HG02759 (cell line): ENCODE data around the gene OR10H4.
"Not testable (repeated sequence)": the region's sequence is repeated elsewhere in the genome, so short reads cannot be mapped to it uniquely, and the experiment has no call there.

Source experiments
- ATAC-seq: cut with Tn5 transposase; IDR thresholded peaks from one replicate; pipeline ENCODE4 v1.9.1; 2021; ENCODE audit warnings: mild to moderate bottlenecking, moderate library complexity; ENCODE audit not compliant: unreplicated experiment

The OR10H4 gene

GRCh38 chr19:15948223-15949058 lies at the start of gene OR10H4:
OR10H4 (plus strand) TSS chr19:15949008; CDS start chr19:15949008, 0 bp downstream.
- ATAC-seq = no peak

- ATAC-seq = not testable (repeated sequence)
These were observed 49.2 kb upstream of the OR10H4 start for GRCh38 chr19:15899561-15899960.

- ATAC-seq = not testable (repeated sequence)
These were observed 48.8 kb upstream of the OR10H4 start for GRCh38 chr19:15900032-15900431.

GRCh38 chr19:15900504-15900903 lies 48.3 kb upstream of the OR10H4 start:
- no peak for ATAC-seq

- ATAC-seq = no peak
These were observed 46.6 kb upstream of the OR10H4 start for GRCh38 chr19:15902254-15902653.

- not testable (repeated sequence) for ATAC-seq
These were observed 45.9 kb upstream of the OR10H4 start for GRCh38 chr19:15902898-15903297.

GRCh38 chr19:15905026-15905425 lies 43.8 kb upstream of the OR10H4 start:
- ATAC-seq = no peak

GRCh38 chr19:15911599-15912235 lies 37.1 kb upstream of the OR10H4 start:
- no peak for ATAC-seq

GRCh38 chr19:15913384-15913783 lies 35.4 kb upstream of the OR10H4 start:
- ATAC-seq = no peak

GRCh38 chr19:15913830-15914229 lies 35.0 kb upstream of the OR10H4 start:
- ATAC-seq = no peak

GRCh38 chr19:15915109-15915508 lies 33.7 kb upstream of the OR10H4 start:
- no peak for ATAC-seq

GRCh38 chr19:15919243-15919642 lies 29.6 kb upstream of the OR10H4 start:
- no peak for ATAC-seq

GRCh38 chr19:15922021-15922420 lies 26.8 kb upstream of the OR10H4 start:
- ATAC-seq = no peak

- no peak for ATAC-seq
These were observed 25.1 kb upstream of the OR10H4 start for GRCh38 chr19:15923702-15924101.

GRCh38 chr19:15926484-15926883 lies 22.3 kb upstream of the OR10H4 start:
- no peak for ATAC-seq

- no peak for ATAC-seq
These were observed 20.5 kb upstream of the OR10H4 start for GRCh38 chr19:15928321-15928720.

- ATAC-seq = not testable (repeated sequence)
These were observed 15.0 kb upstream of the OR10H4 start for GRCh38 chr19:15933761-15934331.

- ATAC-seq = no peak
These were observed 14.3 kb upstream of the OR10H4 start, which contains the start of gene CYP4F11 for GRCh38 chr19:15934332-15935078. CYP4F11 (minus strand) TSS chr19:15934529; CDS start chr19:15934408, 121 bp downstream.

GRCh38 chr19:15935167-15935702 lies 13.6 kb upstream of the OR10H4 start:
- ATAC-seq = no peak

GRCh38 chr19:15936173-15936572 lies 12.6 kb upstream of the OR10H4 start:
- no peak for ATAC-seq

- ATAC-seq = no peak
These were observed 11.9 kb upstream of the OR10H4 start for GRCh38 chr19:15936950-15937349.
